A673 (cell line): Measurements from ENCODE around the gene C11orf54.

ENCODE experiments used
- CTCF ChIP-seq: fragments of 300-800, 200-600 bp; sonication (generic); conservative IDR thresholded peaks from 2 replicates; pipeline ENCODE4 v1.5.1; 2017; ENCODE audit warnings: low read depth, mild to moderate bottlenecking, antibody characterized with exemption, low read length, moderate library complexity, mixed read lengths
- EZH2 ChIP-seq: fragments of 200-600 bp; sonication (generic); IDR thresholded peaks from 2 replicates; pipeline ENCODE4 v1.6.1; 2017; ENCODE audit warnings: borderline replicate concordance, low read depth, mild to moderate bottlenecking, mixed read lengths, antibody characterized with exemption, low read length; ENCODE audit not compliant: poor library complexity, severe bottlenecking

GRCh38 chr11:93735627-93736026, 5.8 kb upstream of the C11orf54 start:
- TF ChIP-seq CTCF (no peak), EZH2 (no peak)
